Esophagus muscularis mucosa (tissue), 4 donors: ENCODE results near the gene ATP1B1.

Experiments
- EP300 ChIP-seq: sonication (generic); formaldehyde crosslinking; IDR thresholded peaks from one replicate; pipeline ENCODE4 v1.6.1; 2017; ENCODE audit warnings: antibody characterized with exemption
- POLR2A ChIP-seq: fragments of 450-650 bp; IDR thresholded peaks from one replicate; pipeline ENCODE4 v1.6.1; 2017; ENCODE audit warnings: antibody characterized with exemption, moderate library complexity, mild to moderate bottlenecking, low read depth
- POLR2AphosphoS5 ChIP-seq, 2 donors: sonication (generic); formaldehyde crosslinking; IDR thresholded peaks; one replicate each; pipeline ENCODE4 v1.6.1; 2017; ENCODE audit warnings: antibody characterized with exemption in 2 of 2
- TF ChIP-seq, protein P1 (sequence below), 3 experiments: fragments of 200-600 bp in 2 of 3; fragments of 450-650 bp in 1 of 3; sonication (generic) in 2 of 3; IDR thresholded peaks; one replicate each; pipeline ENCODE4 v1.5.1; 2017 to 2019; ENCODE audit warnings: antibody characterized with exemption in 3 of 3, mild to moderate bottlenecking in 2 of 3, moderate library complexity in 1 of 3

DNA sequence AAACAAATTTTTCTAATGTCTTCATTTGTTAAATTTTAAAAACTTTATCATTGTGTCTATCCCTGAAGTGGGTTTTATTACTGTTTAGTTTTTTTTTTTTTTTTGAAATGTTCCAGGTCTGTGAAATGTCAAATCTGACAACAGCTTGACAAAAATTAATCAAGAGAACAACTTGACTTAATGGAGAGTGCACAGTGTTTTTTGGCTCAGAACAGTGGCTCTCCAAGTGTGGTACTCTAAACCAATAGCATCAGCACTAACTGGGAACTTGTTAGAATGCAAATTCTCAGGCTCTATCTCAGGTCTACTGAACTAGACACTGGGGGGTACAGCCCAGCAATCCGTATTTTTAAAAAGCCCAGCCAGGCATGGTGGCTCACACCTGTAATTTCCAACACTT lies 49.2 kb downstream of the ATP1B1 start:
- TF ChIP-seq, protein P1, sequence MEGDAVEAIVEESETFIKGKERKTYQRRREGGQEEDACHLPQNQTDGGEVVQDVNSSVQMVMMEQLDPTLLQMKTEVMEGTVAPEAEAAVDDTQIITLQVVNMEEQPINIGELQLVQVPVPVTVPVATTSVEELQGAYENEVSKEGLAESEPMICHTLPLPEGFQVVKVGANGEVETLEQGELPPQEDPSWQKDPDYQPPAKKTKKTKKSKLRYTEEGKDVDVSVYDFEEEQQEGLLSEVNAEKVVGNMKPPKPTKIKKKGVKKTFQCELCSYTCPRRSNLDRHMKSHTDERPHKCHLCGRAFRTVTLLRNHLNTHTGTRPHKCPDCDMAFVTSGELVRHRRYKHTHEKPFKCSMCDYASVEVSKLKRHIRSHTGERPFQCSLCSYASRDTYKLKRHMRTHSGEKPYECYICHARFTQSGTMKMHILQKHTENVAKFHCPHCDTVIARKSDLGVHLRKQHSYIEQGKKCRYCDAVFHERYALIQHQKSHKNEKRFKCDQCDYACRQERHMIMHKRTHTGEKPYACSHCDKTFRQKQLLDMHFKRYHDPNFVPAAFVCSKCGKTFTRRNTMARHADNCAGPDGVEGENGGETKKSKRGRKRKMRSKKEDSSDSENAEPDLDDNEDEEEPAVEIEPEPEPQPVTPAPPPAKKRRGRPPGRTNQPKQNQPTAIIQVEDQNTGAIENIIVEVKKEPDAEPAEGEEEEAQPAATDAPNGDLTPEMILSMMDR (IDR thresholded peaks at IDR 0.05): no peak
- TF ChIP-seq EP300: no peak
- TF ChIP-seq POLR2A: no peak
- no peak for TF ChIP-seq POLR2AphosphoS5 (IDR thresholded peaks at IDR 0.05)
